ENCODE results near the gene C4orf50.

Gene C4orf50

GRCh38 chr4:6018331-6018730, at the start of gene C4orf50:
TSS of gene C4orf50 (minus strand) at chr4:6018431.
- no peak for DNase-seq (ENCODE audit: extremely low read depth in 1 of 2, low read depth in 1 of 2)

GRCh38 chr4:6065934-6066590, 47.8 kb upstream of the C4orf50 start:
- no peak for DNase-seq (ENCODE audit: extremely low read depth in 1 of 2, low read depth in 1 of 2)

- no peak for DNase-seq (ENCODE audit: extremely low read depth in 1 of 2, low read depth in 1 of 2)
Measured at GRCh38 chr4:6065166-6065565, 46.9 kb upstream of the C4orf50 start.

GRCh38 chr4:6064383-6064782, 46.2 kb upstream of the C4orf50 start:
- no peak for DNase-seq (ENCODE audit: extremely low read depth in 1 of 2, low read depth in 1 of 2)

- no peak for DNase-seq (ENCODE audit: extremely low read depth in 1 of 2, low read depth in 1 of 2)
Measured at GRCh38 chr4:6063684-6064083, 45.5 kb upstream of the C4orf50 start.

- no peak for DNase-seq (ENCODE audit: extremely low read depth in 1 of 2, low read depth in 1 of 2)
Measured at GRCh38 chr4:6062133-6062532, 43.9 kb upstream of the C4orf50 start.

GRCh38 chr4:6059375-6059805, 41.2 kb upstream of the C4orf50 start:
- DNase-seq (ENCODE audit: extremely low read depth in 1 of 2, low read depth in 1 of 2) = no peak

- no peak for DNase-seq (ENCODE audit: extremely low read depth in 1 of 2, low read depth in 1 of 2)
Measured at GRCh38 chr4:6058531-6059374, 40.5 kb upstream of the C4orf50 start.

- no peak for DNase-seq (ENCODE audit: extremely low read depth in 1 of 2, low read depth in 1 of 2)
Measured at GRCh38 chr4:6056976-6057766, 38.9 kb upstream of the C4orf50 start.

- no peak for DNase-seq (ENCODE audit: extremely low read depth in 1 of 2, low read depth in 1 of 2)
Measured at GRCh38 chr4:6055436-6055835, 37.2 kb upstream of the C4orf50 start.

- DNase-seq (ENCODE audit: extremely low read depth in 1 of 2, low read depth in 1 of 2) = no peak
Measured at GRCh38 chr4:6055030-6055429, 36.8 kb upstream of the C4orf50 start.

- DNase-seq (ENCODE audit: extremely low read depth in 1 of 2, low read depth in 1 of 2) = no peak
Measured at GRCh38 chr4:6054162-6054922, 36.1 kb upstream of the C4orf50 start.

GRCh38 chr4:6052679-6053078, 34.4 kb upstream of the C4orf50 start:
- DNase-seq (ENCODE audit: extremely low read depth in 1 of 2, low read depth in 1 of 2) = no peak

- no peak for DNase-seq (ENCODE audit: extremely low read depth in 1 of 2, low read depth in 1 of 2)
Measured at GRCh38 chr4:6050551-6050950, 32.3 kb upstream of the C4orf50 start.

- DNase-seq (ENCODE audit: extremely low read depth in 1 of 2, low read depth in 1 of 2) = no peak
Measured at GRCh38 chr4:6049985-6050384, 31.8 kb upstream of the C4orf50 start.

GRCh38 chr4:6049278-6049677, 31.0 kb upstream of the C4orf50 start:
- DNase-seq (ENCODE audit: extremely low read depth in 1 of 2, low read depth in 1 of 2) = no peak

- DNase-seq (ENCODE audit: extremely low read depth in 1 of 2, low read depth in 1 of 2) = no peak
Measured at GRCh38 chr4:6048537-6048936, 30.3 kb upstream of the C4orf50 start.

- no peak for DNase-seq (ENCODE audit: extremely low read depth in 1 of 2, low read depth in 1 of 2)
Measured at GRCh38 chr4:6047130-6047673, 29.0 kb upstream of the C4orf50 start.

GRCh38 chr4:6046526-6047129, 28.4 kb upstream of the C4orf50 start:
- no peak for DNase-seq (ENCODE audit: extremely low read depth in 1 of 2, low read depth in 1 of 2)

GRCh38 chr4:6044805-6045204, 26.6 kb upstream of the C4orf50 start:
- no peak for DNase-seq (ENCODE audit: extremely low read depth in 1 of 2, low read depth in 1 of 2)
